Inflammatory macrophage treated with lipopolysaccharide for 1 hour (primary cell): ENCODE measurements around the gene SLC35F1.
A peak's percentile ranks its signal among the peaks of the same experiment; 100 is the strongest.

Experiments used
- DNase-seq, 2 donors: peaks; one replicate each; pipeline ENCODE4 v3.0.0-alpha.2; 2020 to 2022

The SLC35F1 gene

DNA sequence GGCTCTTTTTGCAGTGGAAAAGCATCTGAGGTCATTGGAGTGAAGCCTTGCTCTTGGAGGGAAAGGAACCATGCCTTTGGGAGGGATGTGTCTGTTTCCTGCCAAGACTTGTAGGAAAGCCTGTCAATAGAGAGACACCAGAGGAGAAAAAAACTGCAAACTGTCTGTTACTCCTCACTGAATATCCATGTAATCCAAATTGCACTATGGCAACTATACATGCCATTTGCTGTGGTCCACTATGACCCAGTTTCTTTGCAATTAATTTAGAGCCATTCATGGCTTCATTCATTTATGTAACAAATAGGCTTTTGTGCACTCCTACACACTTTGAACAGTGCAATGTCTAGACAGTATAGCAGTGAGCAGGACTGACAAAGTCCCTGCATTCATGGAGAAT, 296.5 kb downstream of the SLC35F1 start:
- no peak for DNase-seq

GRCh38 chr6:118206221-118206620, 299.2 kb downstream of the SLC35F1 start:
- DNase-seq, result no peak

DNA sequence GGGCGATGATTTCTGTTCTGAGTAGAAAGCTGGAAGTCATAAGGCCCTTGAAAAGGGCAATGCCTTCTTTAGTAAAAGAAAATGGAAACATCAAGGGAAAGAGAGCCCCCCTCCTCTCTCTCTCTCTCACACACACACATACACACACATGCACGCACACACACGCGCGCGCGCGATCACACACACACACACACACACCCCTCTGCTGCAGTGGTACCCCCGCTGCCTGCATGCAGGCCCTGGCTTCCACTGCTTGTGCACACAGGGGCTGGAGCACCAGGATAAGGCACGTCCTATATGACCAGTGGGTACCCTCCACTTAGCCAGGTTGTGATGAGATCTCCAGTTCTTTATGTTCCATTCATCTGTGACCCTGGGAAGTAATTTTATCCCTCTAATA, 300.9 kb downstream of the SLC35F1 start:
- no peak for DNase-seq

- DNase-seq, result no peak
Observed at GRCh38 chr6:118212451-118213173, 305.5 kb downstream of the SLC35F1 start.

DNA sequence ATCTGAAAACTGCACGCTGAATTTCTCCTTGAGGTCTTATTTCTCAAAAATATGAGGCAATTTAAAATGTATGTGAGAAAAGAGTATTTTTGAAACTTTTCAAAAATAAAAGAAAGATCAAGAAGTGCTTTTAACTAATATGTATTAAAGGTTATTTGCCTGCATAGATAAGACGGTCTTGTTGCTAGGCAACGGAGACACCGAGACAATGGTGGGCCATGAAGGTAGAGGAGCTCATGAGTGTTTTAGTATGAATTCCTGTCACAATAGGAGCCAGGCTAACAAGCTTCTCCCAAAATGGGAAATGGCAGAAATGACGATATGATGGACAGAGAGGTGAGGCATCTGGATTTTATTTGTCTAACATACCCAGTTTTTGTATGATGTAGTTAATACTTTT, 308.2 kb downstream of the SLC35F1 start:
- DNase-seq, result no peak

DNA sequence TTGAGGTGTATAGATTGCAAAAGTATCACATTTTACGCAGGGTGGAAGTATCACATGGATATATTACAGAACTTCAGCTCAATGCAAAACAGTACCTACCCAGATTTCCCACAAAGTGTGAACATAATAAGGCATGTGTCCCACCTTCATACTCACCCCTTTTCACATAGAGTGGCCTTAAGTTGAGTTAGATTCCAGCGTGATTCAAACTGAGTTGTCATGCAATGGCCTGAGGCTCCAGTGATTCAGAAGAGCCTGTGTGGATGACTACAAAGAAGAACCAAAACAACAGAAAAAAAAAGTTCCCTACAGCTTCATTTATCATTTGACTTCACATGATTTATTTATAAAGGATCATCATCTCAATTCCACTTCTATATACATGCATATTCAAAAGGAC, 309.7 kb downstream of the SLC35F1 start:
- no peak for DNase-seq

GRCh38 chr6:118218156-118218555, 311.1 kb downstream of the SLC35F1 start:
- DNase-seq, result no peak

GRCh38 chr6:118220429-118221128, 313.5 kb downstream of the SLC35F1 start:
- DNase-seq, result no peak

- DNase-seq, result no peak
Observed at GRCh38 chr6:118223316-118223715, 316.3 kb downstream of the SLC35F1 start.

GRCh38 chr6:118228886-118229285, 321.8 kb downstream of the SLC35F1 start:
- no peak for DNase-seq

DNA sequence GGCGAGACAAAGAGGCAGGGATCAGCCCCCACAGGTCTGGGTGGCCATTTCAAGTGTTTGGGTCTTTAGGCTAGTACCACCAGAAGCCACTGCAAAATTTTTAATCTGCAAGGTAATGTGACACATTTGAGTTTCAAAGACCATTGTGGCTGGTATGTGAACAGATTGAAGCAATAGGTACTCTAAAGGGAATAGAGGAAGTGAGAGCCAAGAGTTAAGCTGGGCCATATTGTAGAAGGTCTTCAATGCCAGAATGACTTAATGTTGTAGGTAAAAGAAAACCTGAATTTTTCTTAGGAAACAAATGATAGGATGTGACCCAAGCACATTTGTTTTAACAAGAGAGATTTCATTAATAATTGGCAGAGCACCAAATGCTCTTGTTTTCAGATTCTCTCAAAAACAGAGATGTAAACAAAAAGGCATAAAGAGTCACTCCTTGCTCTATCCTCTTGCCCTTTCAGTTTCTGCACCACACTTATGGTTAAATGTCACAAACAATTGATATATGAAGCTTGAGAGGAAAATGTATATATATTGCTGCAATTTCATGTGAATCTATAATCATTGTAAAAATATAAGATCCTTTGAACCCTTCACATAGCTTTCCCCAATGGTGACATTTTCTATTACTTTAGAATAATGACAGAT, 333.9 kb downstream of the SLC35F1 start:
- DNase-seq, result no peak

DNA sequence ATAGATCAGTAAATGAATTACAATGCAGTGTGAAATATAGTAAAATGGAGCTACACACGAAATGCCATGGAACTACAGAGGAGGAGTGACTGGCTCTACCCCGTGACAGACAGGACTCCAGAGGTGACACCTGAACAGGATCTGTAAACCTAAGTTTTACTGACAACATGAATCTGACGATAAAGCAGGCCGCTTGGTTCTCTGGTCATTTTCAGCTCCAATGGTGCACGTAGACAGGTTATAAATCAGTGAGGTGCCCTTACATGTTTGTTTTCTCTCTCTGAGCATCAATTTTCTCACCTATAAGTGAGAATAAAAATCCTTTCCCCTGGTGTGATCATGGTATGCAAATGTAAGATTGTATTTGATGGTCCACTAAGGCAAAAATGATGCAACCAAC, 339.3 kb downstream of the SLC35F1 start:
- no peak for DNase-seq

DNA sequence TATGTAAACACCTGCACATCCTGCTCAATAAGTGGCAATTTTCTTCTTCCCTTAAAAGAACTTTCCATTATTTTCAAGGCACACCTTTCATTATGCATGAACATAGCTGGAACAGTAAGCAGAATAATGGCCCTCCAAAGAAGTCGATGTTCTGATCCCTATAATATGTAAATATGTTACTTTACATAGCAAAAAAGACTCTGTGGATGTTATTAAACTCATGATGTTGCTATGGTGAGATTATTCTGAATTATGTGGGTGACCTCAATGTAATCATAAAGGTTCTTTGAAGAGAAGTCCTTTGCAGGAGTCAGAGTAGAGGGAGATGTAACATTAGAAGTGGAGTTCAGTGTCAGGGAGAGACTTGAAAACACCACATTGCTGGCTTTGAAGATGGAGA, 341.1 kb downstream of the SLC35F1 start:
- no peak for DNase-seq

DNA sequence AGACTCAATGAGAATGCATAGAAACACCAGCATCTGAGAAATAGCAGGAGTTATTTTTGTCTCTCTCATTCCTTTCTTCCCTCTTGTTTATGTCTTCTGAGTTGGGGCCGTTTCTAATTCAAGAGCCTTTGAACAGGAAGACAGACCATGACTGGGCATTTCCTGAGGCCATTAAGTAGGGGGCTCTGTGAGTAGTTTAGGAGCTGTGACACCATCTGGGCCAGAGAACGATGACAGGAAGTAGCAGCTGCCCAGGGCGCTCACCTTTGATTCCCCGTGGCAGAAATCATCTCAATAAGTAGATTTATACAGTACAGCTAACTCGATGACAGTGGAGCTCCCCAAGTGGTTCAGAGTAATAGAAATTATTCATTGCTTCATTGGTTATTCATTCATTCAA, 342.6 kb downstream of the SLC35F1 start:
- no peak for DNase-seq

- DNase-seq, result peak; percentile 2 to 6
Observed at GRCh38 chr6:118252474-118252873, 345.4 kb downstream of the SLC35F1 start.

GRCh38 chr6:118253741-118254140, 346.7 kb downstream of the SLC35F1 start:
- no peak for DNase-seq

DNA sequence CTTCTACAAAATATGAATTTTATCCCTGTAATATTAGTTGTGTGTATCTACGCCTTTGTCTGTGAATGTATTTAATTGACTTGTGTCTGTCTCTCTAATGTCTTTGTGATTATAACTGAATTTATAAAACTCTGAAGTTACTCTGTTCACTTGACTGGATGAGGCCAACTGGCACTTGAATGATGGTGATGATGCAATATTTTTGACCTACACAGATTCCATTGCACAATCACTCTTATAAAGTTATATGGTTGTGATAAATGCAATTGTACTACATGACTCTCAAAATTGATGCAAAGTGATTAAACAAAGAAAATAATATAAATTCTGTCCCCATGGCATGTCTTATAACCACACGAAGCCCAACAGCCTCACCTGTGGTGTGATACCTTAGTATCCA, 353.8 kb downstream of the SLC35F1 start:
- DNase-seq, result no peak

DNA sequence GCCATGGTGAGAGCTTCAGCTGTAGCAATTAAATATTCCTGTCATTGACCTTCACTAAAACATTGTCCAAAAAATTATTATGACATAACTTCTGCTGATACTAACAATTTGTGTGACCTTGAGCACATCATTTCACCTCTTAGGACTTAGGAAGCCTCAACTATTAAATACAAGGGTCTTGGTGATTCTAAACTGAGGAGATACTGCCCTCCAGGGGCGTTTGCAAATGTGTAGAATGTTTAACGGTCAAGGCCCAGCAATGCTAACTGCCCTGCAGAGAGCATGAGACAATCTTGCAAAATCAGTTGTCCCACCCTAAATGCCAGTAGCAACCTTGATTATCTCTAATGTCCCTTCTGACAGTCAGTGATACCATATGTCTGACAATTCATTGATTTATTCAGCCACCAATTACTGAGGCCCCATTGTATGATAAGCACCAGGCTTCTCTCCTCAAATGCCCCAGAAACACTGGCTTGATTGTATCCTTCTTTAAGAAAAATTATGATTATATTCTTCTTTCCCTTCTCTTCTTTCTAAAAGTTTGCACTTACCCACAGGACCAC, 356.9 kb downstream of the SLC35F1 start:
- no peak for DNase-seq

- no peak for DNase-seq
Observed at GRCh38 chr6:118269659-118270058, 362.6 kb downstream of the SLC35F1 start.

- DNase-seq, result no peak
Observed at GRCh38 chr6:118277631-118278030, 370.6 kb downstream of the SLC35F1 start.

DNA sequence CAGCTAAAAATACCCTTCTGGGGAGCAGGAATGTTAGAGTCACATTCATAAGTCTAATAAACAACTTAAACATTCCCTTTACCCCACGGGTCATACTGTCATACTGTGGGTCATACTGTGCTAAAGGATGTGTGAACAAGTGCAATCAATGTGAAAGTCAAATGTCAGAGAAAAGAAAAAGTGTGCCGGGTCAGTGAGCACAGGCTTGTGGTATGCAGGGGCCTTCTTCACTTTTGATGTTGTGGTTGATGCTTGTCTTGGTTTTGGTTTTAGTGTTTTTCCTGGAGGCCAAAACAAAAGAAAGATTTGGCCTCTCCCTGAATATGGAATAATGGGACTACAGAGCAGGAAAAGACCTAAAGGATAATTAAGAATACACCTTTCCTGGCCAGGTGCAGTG, 373.1 kb downstream of the SLC35F1 start:
- DNase-seq, result no peak

GRCh38 chr6:118281291-118281690, 374.2 kb downstream of the SLC35F1 start:
- DNase-seq, result no peak

DNA sequence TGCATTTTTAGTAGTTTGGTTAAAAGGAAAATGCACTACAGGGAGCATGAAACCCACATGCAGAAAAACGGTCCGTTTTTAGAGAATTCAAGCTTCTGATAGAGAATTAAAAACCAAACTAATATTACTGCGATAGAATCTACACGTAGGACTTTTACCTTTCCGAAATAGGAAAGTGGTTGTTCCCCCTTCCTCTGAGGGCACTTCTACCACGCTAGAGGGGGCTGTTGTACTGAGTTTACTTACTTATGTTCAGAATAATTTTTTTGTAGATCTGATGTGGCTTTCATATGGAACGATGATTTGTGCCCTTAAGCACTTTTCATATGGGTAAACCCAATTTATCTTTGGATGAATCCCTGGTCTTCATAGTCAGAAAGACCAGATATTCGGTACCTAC, 376.7 kb downstream of the SLC35F1 start:
- peak; percentile 35 to 64 for DNase-seq
